NCI-H2081 (cell line): ENCODE data around the gene TWNK.
"Not testable (repeated sequence)": the region's sequence is repeated elsewhere in the genome, so short reads cannot be mapped to it uniquely, and the experiment has no call there.

Experiments
- DNase-seq, 2 experiments: peaks; one replicate each; lab custom pipeline; 2025; lab: John Stamatoyannopoulos, UW

Gene TWNK

DNA sequence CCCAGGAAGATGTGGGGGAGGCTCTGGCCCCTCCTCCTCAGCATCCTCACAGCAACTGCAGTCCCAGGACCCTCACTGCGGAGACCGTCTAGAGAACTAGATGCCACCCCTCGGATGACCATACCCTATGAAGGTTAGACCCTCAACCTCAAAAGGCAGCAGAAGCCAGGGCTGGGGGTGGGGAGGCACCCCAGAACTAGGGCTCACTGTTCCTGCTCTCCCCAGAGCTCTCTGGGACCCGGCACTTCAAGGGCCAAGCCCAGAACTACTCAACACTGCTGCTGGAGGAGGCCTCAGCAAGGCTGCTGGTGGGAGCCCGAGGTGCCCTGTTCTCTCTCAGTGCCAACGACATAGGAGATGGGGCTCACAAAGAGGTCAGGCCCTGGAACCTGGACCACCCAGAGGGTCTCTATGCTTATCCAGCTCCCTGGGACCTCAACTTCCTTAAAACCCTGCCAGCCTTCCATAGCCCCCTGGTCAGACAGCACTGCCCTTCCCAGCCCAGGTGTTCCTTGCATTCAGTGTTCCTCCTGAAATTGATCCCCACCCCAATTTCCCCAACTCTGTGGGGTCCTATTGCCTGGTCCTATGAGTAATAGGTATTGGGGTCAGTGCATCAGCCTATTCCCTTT, 14.3 kb upstream of the TWNK start:
- no peak for DNase-seq

DNA sequence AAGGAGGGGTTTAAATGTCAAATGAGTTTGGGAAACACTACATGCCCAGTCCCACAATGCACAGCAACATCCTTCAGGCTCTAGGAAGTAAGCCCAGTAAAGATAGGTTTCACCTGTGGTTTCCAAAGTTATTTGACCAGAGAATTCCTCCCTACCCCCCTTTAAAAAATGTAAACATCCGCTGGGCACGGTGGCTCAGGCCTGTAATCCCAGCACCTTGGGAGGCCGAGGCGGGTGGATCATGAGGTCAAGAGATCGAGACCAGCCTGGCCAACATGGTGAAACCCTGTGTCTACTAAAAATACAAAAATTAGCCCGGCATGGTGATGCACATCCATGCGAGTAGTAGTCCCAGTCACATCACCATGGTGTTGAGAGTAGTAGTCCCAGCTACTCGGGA, 11.9 kb upstream of the TWNK start:
- DNase-seq, result not testable (repeated sequence)

GRCh38 chr10:100976906-100977305, 10.4 kb upstream of the TWNK start:
- no peak for DNase-seq

DNA sequence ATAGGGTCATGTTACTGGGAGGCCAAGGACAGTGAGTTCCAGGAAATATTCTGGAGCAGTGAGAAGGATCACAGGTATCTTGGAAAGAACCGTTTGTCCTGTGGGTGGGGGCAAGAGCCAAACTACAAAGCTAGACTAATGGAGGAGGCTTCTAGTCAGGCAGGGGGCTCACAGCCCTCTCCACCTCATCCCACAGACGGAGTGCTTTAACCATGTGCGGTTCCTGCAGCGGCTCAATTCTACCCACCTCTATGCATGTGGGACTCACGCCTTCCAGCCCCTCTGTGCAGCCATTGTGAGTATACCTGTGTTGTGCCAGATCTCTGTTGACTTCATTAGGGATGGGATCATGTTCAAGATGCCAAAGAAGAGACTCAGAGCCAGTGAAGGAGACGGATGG, 9.9 kb upstream of the TWNK start:
- DNase-seq, result no peak

- DNase-seq, result no peak
These were observed 9.0 kb upstream of the TWNK start for GRCh38 chr10:100978121-100978900.

DNA sequence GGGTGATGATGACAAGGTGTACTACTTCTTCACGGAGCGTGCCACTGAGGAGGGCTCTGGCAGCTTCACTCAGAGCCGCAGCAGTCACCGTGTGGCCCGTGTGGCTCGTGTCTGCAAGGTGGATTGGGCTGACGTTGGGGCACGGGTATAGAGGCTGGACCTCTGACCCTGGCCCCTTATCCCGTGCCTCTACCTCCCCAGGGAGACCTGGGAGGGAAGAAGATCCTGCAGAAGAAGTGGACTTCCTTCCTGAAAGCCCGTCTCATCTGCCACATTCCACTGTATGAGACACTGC, 8.5 kb upstream of the TWNK start:
- no peak for DNase-seq

DNA sequence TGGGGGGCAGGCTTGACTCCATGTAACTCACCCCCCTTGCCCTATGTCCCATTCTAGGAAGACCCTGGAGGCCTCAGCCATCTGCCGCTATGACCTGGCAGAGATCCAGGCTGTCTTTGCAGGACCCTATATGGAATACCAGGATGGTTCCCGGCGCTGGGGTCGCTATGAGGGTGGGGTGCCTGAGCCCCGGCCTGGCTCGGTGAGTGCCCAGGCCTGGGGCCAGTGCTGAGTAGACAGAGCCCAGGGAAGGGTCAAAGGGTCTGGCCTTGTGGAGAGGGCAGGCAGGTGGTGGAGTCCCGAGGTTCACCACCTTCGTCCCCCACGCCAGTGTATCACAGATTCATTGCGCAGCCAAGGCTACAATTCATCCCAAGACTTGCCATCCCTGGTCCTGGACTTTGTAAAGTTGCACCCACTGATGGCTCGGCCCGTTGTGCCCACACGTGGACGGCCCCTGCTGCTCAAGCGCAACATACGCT, 7.5 kb upstream of the TWNK start:
- no peak for DNase-seq

GRCh38 chr10:100980311-100980710, 7.0 kb upstream of the TWNK start:
- DNase-seq, result no peak

GRCh38 chr10:100980711-100981110, 6.6 kb upstream of the TWNK start:
- no peak for DNase-seq

DNA sequence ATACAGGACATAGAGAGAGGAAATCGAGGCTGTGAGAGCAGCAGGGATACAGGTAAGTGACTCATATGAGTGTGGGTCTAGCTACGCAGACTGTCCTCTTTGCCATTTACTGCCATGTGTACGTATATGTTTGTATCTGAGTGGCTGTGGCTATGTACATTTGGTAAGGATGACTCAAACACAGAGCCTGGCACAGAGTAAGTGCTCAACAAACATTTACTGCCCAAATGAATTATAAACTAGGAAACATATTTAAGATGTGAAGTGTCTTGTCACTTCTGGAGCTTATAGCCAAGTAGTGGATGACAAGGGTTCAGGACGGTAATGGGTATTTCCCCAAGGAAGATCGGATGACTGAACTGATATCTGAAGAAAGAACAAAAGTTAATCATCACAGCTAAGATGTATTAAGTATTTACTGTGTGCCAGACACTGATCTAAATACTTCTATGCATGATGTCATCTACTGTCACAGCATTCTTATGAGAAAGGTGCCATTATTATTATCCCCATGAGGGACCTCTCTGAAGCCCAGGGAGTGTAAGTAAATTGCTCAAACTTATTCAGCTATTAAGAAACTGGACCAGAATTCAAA, 6.1 kb upstream of the TWNK start:
- DNase-seq, result no peak

DNA sequence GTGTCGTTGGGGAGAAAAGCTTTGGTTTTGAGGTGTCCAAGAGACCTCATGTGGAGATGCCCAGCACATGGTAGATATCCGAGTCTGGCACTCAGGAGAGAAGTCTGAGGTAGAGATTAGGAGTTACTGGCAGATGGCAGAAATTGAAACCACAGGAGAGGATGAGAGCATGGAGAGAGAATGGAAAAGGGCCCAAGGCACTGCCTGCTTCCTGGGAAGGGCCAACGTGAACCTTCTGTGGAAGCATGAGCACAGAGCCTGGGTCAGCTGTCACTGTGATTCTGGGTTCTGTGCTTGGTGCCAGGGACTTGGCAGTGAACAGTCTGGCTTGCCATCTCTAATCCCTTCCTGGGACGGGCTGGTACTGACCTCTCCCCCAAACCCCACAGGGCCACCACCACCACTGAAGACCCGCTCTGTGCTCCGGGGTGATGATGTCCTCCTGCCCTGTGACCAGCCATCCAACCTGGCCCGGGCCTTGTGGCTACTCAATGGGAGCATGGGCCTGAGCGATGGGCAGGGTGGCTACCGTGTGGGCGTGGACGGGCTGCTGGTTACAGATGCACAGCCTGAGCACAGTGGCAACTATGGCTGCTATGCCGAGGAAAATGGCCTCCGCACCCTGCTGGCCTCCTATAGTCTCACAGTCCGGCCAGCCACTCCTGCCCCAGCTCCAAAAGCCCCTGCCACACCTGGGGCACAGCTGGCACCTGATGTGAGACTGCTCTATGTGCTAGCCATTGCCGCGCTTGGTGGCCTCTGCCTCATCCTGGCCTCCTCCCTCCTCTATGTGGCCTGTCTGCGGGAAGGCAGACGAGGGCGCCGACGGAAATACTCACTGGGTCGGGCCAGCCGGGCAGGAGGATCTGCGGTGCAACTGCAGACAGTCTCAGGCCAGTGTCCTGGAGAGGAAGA, 4.2 kb upstream of the TWNK start:
- DNase-seq, result no peak

- DNase-seq, result no peak
These were observed 3.3 kb upstream of the TWNK start for GRCh38 chr10:100983868-100984671.

GRCh38 chr10:100984672-100985177, 2.6 kb upstream of the TWNK start:
- DNase-seq, result no peak

DNA sequence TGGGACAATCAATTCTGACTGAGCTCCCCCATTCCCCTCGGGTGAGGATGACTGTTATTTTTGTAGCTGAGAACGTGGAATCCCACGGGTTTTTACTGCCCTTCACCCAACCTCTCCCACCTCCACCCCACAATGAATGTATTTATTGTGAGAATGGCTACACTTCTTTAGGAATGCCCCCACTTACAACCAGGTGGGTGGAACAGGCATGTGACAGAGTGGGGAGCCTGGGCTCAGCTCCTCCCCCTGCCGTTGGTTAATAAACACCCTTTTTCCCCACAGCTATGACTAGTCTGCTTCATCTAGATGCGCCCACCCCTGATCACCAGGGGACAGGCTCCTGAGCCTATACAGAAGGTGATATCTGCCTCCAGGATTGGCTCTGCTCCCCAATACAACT, 2.0 kb upstream of the TWNK start:
- no peak for DNase-seq

DNA sequence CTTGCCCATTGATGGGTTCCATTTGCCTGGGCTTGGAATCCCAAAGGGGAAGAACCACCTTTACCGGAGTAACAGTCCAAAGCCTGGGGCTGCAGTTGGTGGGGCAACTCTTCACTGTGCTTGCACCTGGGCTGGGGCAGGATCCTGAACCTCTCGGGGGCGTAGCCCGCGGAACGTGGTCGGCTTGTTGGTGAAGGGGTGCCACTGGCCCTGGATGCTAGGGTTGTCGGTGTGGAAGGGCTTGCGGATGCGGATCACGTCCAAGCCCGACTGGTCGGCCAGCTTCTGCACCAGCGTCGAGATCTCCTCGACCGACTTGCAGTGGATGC, 756 bp upstream of the TWNK start:
- DNase-seq, result no peak

DNA sequence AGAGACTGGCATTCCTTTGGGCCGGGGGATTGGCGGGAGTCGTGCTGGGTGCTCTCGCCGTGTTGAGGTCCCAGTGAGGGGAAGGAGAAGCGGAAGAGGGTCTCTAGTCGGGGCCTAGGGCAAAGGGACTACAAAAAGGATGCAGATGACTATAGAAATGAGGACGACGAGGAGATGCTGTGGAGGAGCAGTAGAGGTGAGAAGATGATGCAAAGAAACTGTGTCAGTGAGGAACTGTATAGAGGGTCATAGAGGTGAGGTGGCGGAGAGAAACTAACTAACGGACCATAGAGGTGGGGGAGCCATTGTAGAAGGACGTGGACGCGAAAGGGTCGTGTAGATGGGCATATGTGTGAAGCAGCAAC, 324 bp downstream of the TWNK start:
- DNase-seq, result no peak

GRCh38 chr10:100988166-100988565, 823 bp downstream of the TWNK start:
- no peak for DNase-seq

DNA sequence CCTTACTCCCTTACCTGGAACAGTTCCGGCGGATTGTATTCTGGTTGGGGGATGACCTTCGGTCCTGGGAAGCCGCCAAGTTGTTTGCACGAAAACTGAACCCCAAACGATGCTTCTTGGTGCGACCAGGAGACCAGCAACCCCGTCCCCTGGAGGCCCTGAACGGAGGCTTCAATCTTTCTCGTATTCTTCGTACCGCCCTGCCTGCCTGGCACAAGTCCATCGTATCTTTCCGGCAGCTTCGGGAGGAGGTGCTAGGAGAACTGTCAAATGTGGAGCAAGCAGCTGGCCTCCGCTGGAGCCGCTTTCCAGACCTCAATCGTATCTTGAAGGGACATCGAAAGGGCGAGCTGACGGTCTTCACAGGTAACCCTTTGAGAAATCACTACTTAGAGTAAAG, 1.7 kb downstream of the TWNK start:
- no peak for DNase-seq

DNA sequence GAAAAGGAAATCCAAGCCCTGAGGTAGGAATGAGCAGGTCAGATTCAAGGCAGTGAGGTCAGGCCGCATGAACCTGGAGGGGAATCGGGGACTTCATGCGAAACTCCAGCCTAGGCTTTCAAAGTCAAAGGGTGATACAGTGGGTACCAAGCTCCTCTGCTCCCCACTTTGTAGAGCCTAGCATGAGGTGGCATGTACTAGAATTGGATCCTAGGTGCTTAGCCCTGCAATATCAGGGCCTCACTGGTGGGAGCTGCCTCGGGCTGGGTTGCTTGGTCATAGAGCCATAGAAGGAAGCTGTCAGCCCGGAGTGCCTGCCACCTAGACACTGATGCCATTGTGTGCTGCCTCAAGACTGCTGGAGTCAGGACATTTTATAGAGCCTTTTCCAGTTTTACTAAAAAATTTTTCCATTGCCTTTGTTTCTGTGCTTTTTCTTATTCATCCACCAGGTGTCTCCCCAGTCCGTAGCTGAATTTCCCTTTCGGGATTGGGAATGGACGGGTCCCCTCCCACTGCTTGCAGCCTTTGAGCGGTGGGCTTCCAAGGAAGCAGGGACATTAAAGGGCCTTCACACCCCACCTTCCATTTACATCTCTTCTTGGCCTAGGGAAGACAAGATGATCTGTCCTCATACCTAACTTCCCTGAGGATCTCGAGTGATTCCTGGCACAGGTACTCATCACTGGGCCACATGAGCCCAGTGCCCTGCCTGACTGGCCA, 6.8 kb downstream of the TWNK start:
- no peak for DNase-seq

GRCh38 chr10:100995181-100995580, 7.8 kb downstream of the TWNK start:
- DNase-seq, result no peak
